Spleen (tissue), 11 donors: ENCODE data around the gene CPLX3. TPM values are rescaled to one million over a fixed set of nuclear protein-coding genes. Genes with fewer than 3 reads are reported as not detected.

ENCODE experiments used
- DNase-seq: peaks from one replicate; pipeline ENCODE4 v3.0.0-alpha.2; 2020
- H3K27ac ChIP-seq, 8 donors: fragments of 200-600 bp; sonication (generic) in 7 of 8; 1 replicate in 4 of 8; 2 replicates in 4 of 8; pipeline versions ENCODE4 v1.5.0 to v1.8.0; 2016 to 2021; ENCODE audit warnings: inconsistent platforms in 4 of 8, mild to moderate bottlenecking in 4 of 8, moderate library complexity in 1 of 8
- H3K27me3 ChIP-seq, 7 donors: fragments of 200-600 bp; sonication (generic) in 6 of 7; replicated peaks in 1 of 7; 1 replicate in 4 of 7; 2 replicates in 3 of 7; pipeline versions ENCODE4 v1.5.0 to v1.8.0; 2016 to 2021; ENCODE audit warnings: inconsistent platforms in 3 of 7, mild to moderate bottlenecking in 1 of 7
- H3K36me3 ChIP-seq, 6 donors: fragments of 200-600 bp; sonication (generic) in 5 of 6; 1 replicate in 4 of 6; 2 replicates in 2 of 6; pipeline versions ENCODE4 v1.5.0 to v1.8.0; 2016 to 2021; ENCODE audit warnings: inconsistent platforms in 2 of 6
- H3K4me1 ChIP-seq, 6 donors: fragments of 200-600 bp; sonication (generic) in 5 of 6; 1 replicate in 3 of 6; 2 replicates in 3 of 6; pipeline versions ENCODE4 v1.5.0 to v1.8.0; 2016 to 2021; ENCODE audit warnings: inconsistent platforms in 3 of 6
- H3K4me3 ChIP-seq, 8 donors: fragments of 200-600 bp; sonication (generic) in 7 of 8; 1 replicate in 4 of 8; 2 replicates in 4 of 8; pipeline versions ENCODE4 v1.5.0 to v1.8.0; 2016 to 2021; ENCODE audit warnings: inconsistent platforms in 4 of 8, mild to moderate bottlenecking in 4 of 8, moderate library complexity in 2 of 8
- H3K9me3 ChIP-seq, 8 donors: fragments of 200-600 bp; sonication (generic) in 7 of 8; 1 replicate in 4 of 8; 2 replicates in 4 of 8; pipeline versions ENCODE4 v1.5.0 to v1.8.0; 2016 to 2021; ENCODE audit warnings: inconsistent platforms in 4 of 8
- POLR2A ChIP-seq, 3 donors: fragments of 450-650 bp; IDR thresholded peaks; one replicate each; pipeline ENCODE4 v1.5.1; 2017; ENCODE audit warnings: antibody characterized with exemption in 3 of 3, mild to moderate bottlenecking in 1 of 3
- POLR2AphosphoS5 ChIP-seq, 3 donors: sonication (generic); formaldehyde crosslinking; IDR thresholded peaks; one replicate each; pipeline ENCODE4 v1.5.1; 2017; ENCODE audit warnings: antibody characterized with exemption in 3 of 3
- WGBS, 5 donors: extraction: QIAGEN DNeasy Blood & Tissue Kit in 3 of 5; methylation state at CpG; one replicate each; pipeline versions ENCODE4 v1.1.5 to v1.1.7; 2013 to 2018; 5-methylcytosine and 5-hydroxymethylcytosine counted together
- intact Hi-C: fragments of 100-400 bp; cut with DNase I; formaldehyde crosslinking; loops from one replicate; pipeline ENCODE4 v1.15.0; 2023; ENCODE audit warnings: low total_unique reads
- polyA plus RNA-seq, 3 donors: library from polyadenylated mRNA; stranded (reverse); fragments of 200-250 nt; gene quantifications; one replicate each; pipeline ENCODE4 v1.2.1, GENCODE V29; 2013
- total RNA-seq, 7 donors: library from RNA; depleted of rRNA in 3 of 7; stranded (reverse); fragments of >200 nt in 3 of 7; fragmentation: NEBNext Ultra II Directional in 4 of 7; extraction: Animal tissue kit (Norgen Biotek cat#: 25700) in 4 of 7; gene quantifications; one replicate each; pipeline versions ENCODE4 v1.1.0 to v1.2.1, GENCODE V29; 2016 to 2021
- TF ChIP-seq, protein P1 (sequence below), 11 experiments: fragments of 200-600 bp in 7 of 11; fragments of 450-650 bp in 4 of 11; sonication (generic) in 4 of 11; IDR thresholded peaks in 8 of 11; conservative IDR thresholded peaks in 3 of 11; 1 replicate in 7 of 11; 2 replicates in 4 of 11; pipeline versions ENCODE4 v1.4.0 to v1.8.0; 2016 to 2021; ENCODE audit warnings: antibody characterized with exemption in 11 of 11, inconsistent platforms in 4 of 11, mild to moderate bottlenecking in 1 of 11
- donor health status: healthy with polysubstance abuse.
- donor health status: DM: no; HTN: no; CAD: no; lungs with moderate emphysema.
- donor health status: DM: no; HTN: no; CAD: no.
- donor health status: Bipolar disorder and iron deficiency.
- donor health status: healthy.
- donor health status: DM: no; HTN: no; CAD: no.
- donor health status: DM: yes; HTN: yes; CAD: no.

The CPLX3 gene
- total and polyA plus RNA-seq, 10 donors: 17.7 to 207 (median 39.1) TPM

DNA sequence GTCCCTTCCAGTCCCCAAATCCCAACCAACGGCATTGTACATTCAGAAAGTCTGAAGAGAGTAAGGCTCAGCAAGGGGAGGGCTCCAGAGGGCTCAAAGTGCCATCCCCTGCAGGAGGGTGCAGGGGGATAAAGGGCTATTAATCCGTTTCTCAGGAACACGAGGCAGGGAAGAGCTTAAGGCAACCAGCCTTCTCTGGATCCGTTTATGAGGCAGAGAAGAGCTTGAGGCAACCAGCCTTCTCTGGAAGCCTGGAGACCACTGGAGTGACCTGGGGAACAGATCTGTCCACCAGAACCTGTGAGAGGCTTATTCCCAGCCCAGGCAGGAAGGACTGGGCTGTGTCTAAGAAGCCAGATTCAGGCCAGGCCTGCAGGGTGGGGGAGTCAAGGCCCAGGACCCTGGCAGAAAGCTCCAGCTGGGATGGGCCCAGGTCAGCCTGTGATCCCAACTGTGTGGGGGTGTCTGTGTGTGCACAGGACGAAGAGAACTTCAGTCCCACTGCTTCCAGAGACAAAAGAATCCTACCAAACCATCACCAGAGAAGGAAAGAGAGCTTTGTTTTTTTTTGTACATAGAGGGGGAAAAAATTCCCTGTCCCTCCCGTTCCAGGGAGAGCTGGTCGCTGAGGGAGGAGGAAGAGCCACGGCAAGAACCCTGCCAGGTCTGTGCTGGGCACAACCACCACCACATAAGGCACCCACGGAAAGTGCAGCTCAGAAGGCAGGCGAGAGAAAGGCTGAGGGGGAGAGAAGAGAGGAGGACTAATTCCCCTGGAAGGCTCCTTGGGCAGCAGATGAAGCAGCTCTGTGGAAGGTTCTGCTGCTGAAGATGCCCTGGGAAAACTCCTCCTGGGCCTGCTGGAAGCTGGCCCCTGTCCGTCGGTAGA lies 18.1 kb downstream of the CPLX3 start:
- H3K9me3 ChIP-seq: no peaks in the 10 kb centered on the region
- intact Hi-C loops: loop anchor here (5.0 kb wide), 2 partner anchors 58 to 62 kb away; partner anchors contain the start of gene CSK
- no peaks in the 10 kb centered on the region for H3K27me3 ChIP-seq
- peaks cover 16 to 62% (median 47%) of the 10 kb centered on the region in 6 donors for H3K4me1 ChIP-seq
- peaks cover 6 to 81% (median 39%) of the 10 kb centered on the region in 6 donors for H3K36me3 ChIP-seq
- DNase-seq: no peak
- WGBS, 5 donors: 61 to 72% (median 66%) methylated on average over 12 of the region's 12 CpGs
- peak overlapping the region; percentile 9 to 92 (median 88) for H3K27ac ChIP-seq
- H3K4me3 ChIP-seq: peak overlapping the region in 1 of 8 donors; percentile 11
- TF ChIP-seq, protein P1, sequence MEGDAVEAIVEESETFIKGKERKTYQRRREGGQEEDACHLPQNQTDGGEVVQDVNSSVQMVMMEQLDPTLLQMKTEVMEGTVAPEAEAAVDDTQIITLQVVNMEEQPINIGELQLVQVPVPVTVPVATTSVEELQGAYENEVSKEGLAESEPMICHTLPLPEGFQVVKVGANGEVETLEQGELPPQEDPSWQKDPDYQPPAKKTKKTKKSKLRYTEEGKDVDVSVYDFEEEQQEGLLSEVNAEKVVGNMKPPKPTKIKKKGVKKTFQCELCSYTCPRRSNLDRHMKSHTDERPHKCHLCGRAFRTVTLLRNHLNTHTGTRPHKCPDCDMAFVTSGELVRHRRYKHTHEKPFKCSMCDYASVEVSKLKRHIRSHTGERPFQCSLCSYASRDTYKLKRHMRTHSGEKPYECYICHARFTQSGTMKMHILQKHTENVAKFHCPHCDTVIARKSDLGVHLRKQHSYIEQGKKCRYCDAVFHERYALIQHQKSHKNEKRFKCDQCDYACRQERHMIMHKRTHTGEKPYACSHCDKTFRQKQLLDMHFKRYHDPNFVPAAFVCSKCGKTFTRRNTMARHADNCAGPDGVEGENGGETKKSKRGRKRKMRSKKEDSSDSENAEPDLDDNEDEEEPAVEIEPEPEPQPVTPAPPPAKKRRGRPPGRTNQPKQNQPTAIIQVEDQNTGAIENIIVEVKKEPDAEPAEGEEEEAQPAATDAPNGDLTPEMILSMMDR (IDR thresholded peaks at IDR 0.05 in 8 of 11, conservative IDR thresholded peaks at IDR 0.05 in 3 of 11): no peak
- TF ChIP-seq POLR2AphosphoS5 (IDR thresholded peaks at IDR 0.05) (no peak), POLR2A (IDR thresholded peaks at IDR 0.05) (no peak)

GRCh38 chr15:74845208-74845568 lies 18.8 kb downstream of the CPLX3 start:
- Histone ChIP-seq H3K27ac (peak overlapping the region; percentile 9 to 92 (median 86)), H3K27me3 (no peaks in the 10 kb centered on the region), H3K9me3 (no peaks in the 10 kb centered on the region), H3K36me3 (peaks cover 6 to 81% (median 43%) of the 10 kb centered on the region in 6 donors), H3K4me1 (peaks cover 16 to 62% (median 47%) of the 10 kb centered on the region in 6 donors), H3K4me3 (peak overlapping the region in 1 of 8 donors; percentile 11)
- 25 to 30% (median 27%) methylated on average over 4 to 5 of the region's 5 CpGs for WGBS, 5 donors
- peak; percentile 86 for DNase-seq
- intact Hi-C loops: no loop called here
- TF ChIP-seq POLR2AphosphoS5 (IDR thresholded peaks at IDR 0.05): peak; percentile 14 to 40 (median 39)
- TF ChIP-seq, protein P1 (IDR thresholded peaks at IDR 0.05 in 8 of 11, conservative IDR thresholded peaks at IDR 0.05 in 3 of 11): no peak

GRCh38 chr15:74845581-74845980 lies 19.2 kb downstream of the CPLX3 start:
- H3K4me1 ChIP-seq: peaks cover 16 to 60% (median 47%) of the 10 kb centered on the region in 6 donors
- 44 to 63% (median 51%) methylated on average over 4 of the region's 4 CpGs for WGBS, 5 donors
- DNase-seq: no peak
- H3K27me3 ChIP-seq: no peaks in the 10 kb centered on the region
- peak overlapping the region; percentile 10 to 92 (median 86) for H3K27ac ChIP-seq
- intact Hi-C loops: no loop called here
- TF ChIP-seq POLR2A (IDR thresholded peaks at IDR 0.05): no peak
- TF ChIP-seq POLR2AphosphoS5 (IDR thresholded peaks at IDR 0.05): no peak
- TF ChIP-seq, protein P1 (IDR thresholded peaks at IDR 0.05 in 8 of 11, conservative IDR thresholded peaks at IDR 0.05 in 3 of 11): no peak
- H3K9me3 ChIP-seq: no peaks in the 10 kb centered on the region
- H3K36me3 ChIP-seq: peaks cover 6 to 81% (median 45%) of the 10 kb centered on the region in 6 donors
- peak overlapping the region in 1 of 8 donors; percentile 11 for H3K4me3 ChIP-seq

- TF ChIP-seq POLR2A (IDR thresholded peaks at IDR 0.05): no peak
- peaks cover 8 to 85% (median 63%) of the 10 kb centered on the region in 6 donors for H3K36me3 ChIP-seq
- H3K4me3 ChIP-seq: no peak overlapping the region
- no peaks in the 10 kb centered on the region for H3K27me3 ChIP-seq
- DNase-seq: no peak
- peaks cover 8 to 41% (median 32%) of the 10 kb centered on the region in 6 donors for H3K4me1 ChIP-seq
- H3K9me3 ChIP-seq: no peaks in the 10 kb centered on the region
- no peak overlapping the region for H3K27ac ChIP-seq
- 87 to 98% (median 92%) methylated on average over 3 of the region's 3 CpGs for WGBS, 5 donors
- intact Hi-C loops: no loop called here
Measured at GRCh38 chr15:74847432-74847831, 21.0 kb downstream of the CPLX3 start.
